GM12878 (cell line): ENCODE measurements around the gene TOX2. TPM values are rescaled to one million over a fixed set of nuclear protein-coding genes. Genes with fewer than 3 reads are reported as not detected.
A peak's percentile ranks its signal among the peaks of the same experiment; 100 is the strongest.

Experiments
- ATAC-seq: fragments of 200-7000 bp; cut with Tn5 transposase; 3 replicates; pipeline ENCODE4 v1.9.1; 2020; ENCODE audit warnings: mild to moderate bottlenecking, moderate library complexity
- BruUV-seq: library from RNA; stranded (reverse); fragments of 400-500 nt; replicated peaks from 2 replicates; lab custom pipeline; 2021; lab: Mats Ljungman, UMichigan
- CTCF ChIA-PET: fragments of 300-600 bp; sonication (Branson Sonifier 250); formaldehyde crosslinking; extraction: SDS; loops from one replicate; lab custom pipeline; 2021; ENCODE audit warnings: inconsistent platforms; lab: Yijun Ruan, JAX
- POLR2A ChIA-PET: fragments of 350-600 bp; formaldehyde crosslinking; extraction: SDS; loops from one replicate; lab custom pipeline; 2021; ENCODE audit warnings: inconsistent platforms; lab: Charles Lee
- RAD21 ChIA-PET: fragments of 300-600 bp; sonication (Branson Sonifier 250); formaldehyde crosslinking; loops from one replicate; lab custom pipeline; 2023; ENCODE audit warnings: antibody characterized with exemption; ENCODE audit not compliant: unreplicated experiment; lab: Charles Lee
- SMC1A ChIA-PET: fragments of 300-600 bp; sonication (Branson Sonifier 250); formaldehyde crosslinking; loops from one replicate; lab custom pipeline; 2023; ENCODE audit not compliant: unreplicated experiment, uncharacterized antibody; lab: Charles Lee
- DNase-seq: peaks from one replicate; pipeline ENCODE4 v3.0.0-alpha.2; 2011; ENCODE audit warnings: low read depth, low spot score
- FAIRE-seq: peaks from 3 replicates; lab custom pipeline; 2011; peaks lifted over from hg19 to GRCh38; lab: Jason Lieb, UNC
- H2AFZ ChIP-seq: 2 replicates; pipeline ENCODE4 v1.6.0; 2011; ENCODE audit warnings: low read depth, low read length, control low read depth; ENCODE audit not compliant: control insufficient read depth
- H3K27ac ChIP-seq: 2 replicates; pipeline ENCODE4 v1.5.1; 2011; ENCODE audit warnings: control low read depth; ENCODE audit not compliant: control insufficient read depth, insufficient read depth
- H3K27me3 ChIP-seq, 2 experiments: replicated peaks in 1 of 2; 2 replicates each; pipeline versions ENCODE4 v1.6.0 to v1.6.1; 2011; ENCODE audit warnings: low read length in 1 of 2; ENCODE audit not compliant: control insufficient read depth in 2 of 2, insufficient read depth in 2 of 2
- H3K36me3 ChIP-seq, 2 experiments: 2 replicates each; pipeline ENCODE4 v1.5.1; 2011; ENCODE audit warnings: low read length in 1 of 2; ENCODE audit not compliant: control insufficient read depth in 2 of 2, insufficient read depth in 2 of 2
- H3K4me1 ChIP-seq: 2 replicates; pipeline ENCODE4 v1.6.1; 2011; ENCODE audit warnings: mild to moderate bottlenecking, low read length, moderate library complexity, mixed read lengths; ENCODE audit not compliant: control insufficient read depth, insufficient read depth
- H3K4me2 ChIP-seq: 2 replicates; pipeline ENCODE4 v1.6.0; 2011; ENCODE audit warnings: control low read depth; ENCODE audit not compliant: control insufficient read depth, insufficient read depth
- H3K4me3 ChIP-seq: fragments of 200-600 bp; sonication (generic); 2 replicates; pipeline ENCODE4 v1.5.1; 2016
- H3K79me2 ChIP-seq: 2 replicates; pipeline ENCODE4 v1.6.0; 2011; ENCODE audit warnings: low read length; ENCODE audit not compliant: control insufficient read depth, insufficient read depth
- H3K9ac ChIP-seq: 2 replicates; pipeline ENCODE4 v1.8.0; 2011; ENCODE audit warnings: low read length, control low read depth, mixed read lengths; ENCODE audit not compliant: control insufficient read depth, insufficient read depth
- H3K9me3 ChIP-seq: replicated peaks from 3 replicates; pipeline ENCODE4 v1.5.1; 2011; ENCODE audit warnings: mild to moderate bottlenecking, low read length; ENCODE audit not compliant: control insufficient read depth, insufficient read depth
- H4K20me1 ChIP-seq: 2 replicates; pipeline ENCODE4 v1.6.0; 2011; ENCODE audit not compliant: control insufficient read depth, insufficient read depth
- NR2F1 ChIP-seq: fragments of 450-650 bp; conservative IDR thresholded peaks from 2 replicates; pipeline ENCODE4 v1.6.1; 2017; ENCODE audit warnings: mild to moderate bottlenecking
- POLR2AphosphoS2 ChIP-seq: IDR thresholded peaks from 2 replicates; pipeline ENCODE4 v1.6.1; 2011; ENCODE audit warnings: low read depth, mild to moderate bottlenecking, low read length, improper control_type of control experiment, moderate library complexity
- SIN3A ChIP-seq: IDR thresholded peaks from 2 replicates; pipeline ENCODE4 v1.6.1; 2012; ENCODE audit warnings: low read depth, low read length, improper control_type of control experiment
- SMAD5 ChIP-seq: IDR thresholded peaks from 2 replicates; pipeline ENCODE4 v1.6.1; 2016; ENCODE audit warnings: antibody characterized with exemption, low read depth
- WGBS: methylation state at CpG from one replicate; pipeline ENCODE4 v1.1.6; 2016; ENCODE audit warnings: low lambda C conversion rate; ENCODE audit not compliant: insufficient replicate concordance, insufficient coverage; ENCODE audit errors: missing lambda C conversion rate; 5-methylcytosine and 5-hydroxymethylcytosine counted together
- in situ Hi-C: fragments of 300-500 bp; cut with MboI; formaldehyde crosslinking; loops from 9 replicates; pipeline ENCODE4 v1.14.3; 2018; ENCODE audit warnings: mixed read lengths
- intact Hi-C: fragments of 100-400 bp; cut with micrococcal nuclease; formaldehyde crosslinking; loops from one replicate; pipeline ENCODE4 v1.14.2; 2022; ENCODE audit not compliant: unreplicated experiment
- polyA plus RNA-seq, 11 experiments: library from polyadenylated mRNA; depleted of rRNA in 4 of 11; unstranded in 6 of 11; stranded (reverse) in 5 of 11; fragments of >200 nt; fragmentation: Nextera tagmentation in 4 of 11; fragmentation: Illumina TruSeq in 1 of 11; extraction: Ambion mirVana in 4 of 11; extraction: Trizol in 1 of 11; gene quantifications; 1 replicate in 1 of 11; 2 replicates in 10 of 11; pipeline versions ENCODE4 v1.2.1 to v1.2.3, GENCODE V29; 2011 to 2016; ENCODE audit warnings: inconsistent platforms in 2 of 11, missing spikeins in 2 of 11, low read depth in 1 of 11
- total RNA-seq, 4 experiments: library from RNA; depleted of rRNA in 3 of 4; stranded (reverse); fragments of >200 nt in 3 of 4; fragmentation: Illumina TruSeq in 1 of 4; extraction: Trizol in 1 of 4; gene quantifications; 2 replicates each; pipeline versions ENCODE4 v1.2.1 to v1.2.3, GENCODE V29; 2013 to 2021

TOX2 gene
- total and polyA plus RNA-seq, 10 of the 15 experiments (the other 5 are each of a cell fraction or from before 2014, with no cell fraction given), result 2.6 to 40.5 (median 7.9) TPM

GRCh38 chr20:43923322-43923721 lies 8.7 kb downstream of the TOX2 start:
- FAIRE-seq, result no peak
- in situ Hi-C loops, result no loop called here
- H3K79me2 ChIP-seq, result no peaks in the 10 kb centered on the region

GRCh38 chr20:43923917-43924316 lies 9.3 kb downstream of the TOX2 start:
- ChIA-PET RAD21 (interaction anchor here (1.0 to 4.3 kb wide), 7 partner anchors 10 to 174 kb away, joined by 3 to 63 read pairs (median 4); no protein-coding TSS in a partner anchor), CTCF (interaction anchor here (0.8 to 4.4 kb wide), 7 partner anchors 10 to 196 kb away, joined by 3 to 69 read pairs (median 3); no protein-coding TSS in a partner anchor), SMC1A (interaction anchor here (0.5 to 4.6 kb wide), 10 partner anchors 13 to 173 kb away, joined by 3 to 110 read pairs (median 5); no protein-coding TSS in a partner anchor), POLR2A (interaction anchor here (0.9 to 1.3 kb wide), 3 partner anchors 13 to 173 kb away, joined by 3 to 6 read pairs (median 5); no protein-coding TSS in a partner anchor)
- Histone ChIP-seq H4K20me1 (no peaks in the 10 kb centered on the region; the same call in 1 of the 2 replicates), H3K79me2 (no peaks in the 10 kb centered on the region), H3K27ac (no peak overlapping the region), H3K9ac (no peak overlapping the region), H3K9me3 (no peaks in the 10 kb centered on the region), H3K36me3 (no peaks in the 10 kb centered on the region), H3K4me1 (peaks cover 36% of the 10 kb centered on the region), H2AFZ (no peak overlapping the region), H3K4me3 (no peak overlapping the region), H3K27me3 (no peaks in the 10 kb centered on the region), H3K4me2 (no peak overlapping the region)
- no peak for FAIRE-seq
- 93% methylated on average over 4 of the region's 4 CpGs for WGBS
- in situ Hi-C loops (no loop called here), intact Hi-C loops (loop anchor here (2.0 to 5.0 kb wide), 2 partner anchors 31 to 78 kb away; no protein-coding TSS in a partner anchor)
- BruUV-seq, result no TSS peak
- no peak for TF ChIP-seq SIN3A
- 0 out of 2 replicates have a peak, but pooled peaks have one; percentile 8 for TF ChIP-seq NR2F1
- no peak for DNase-seq
- peak; percentile 7 for ATAC-seq

More at GRCh38 chr20:43923322-43923721, 8.7 kb downstream of the TOX2 start:
- intact Hi-C loops, result loop anchor here (5.0 kb wide), 1 partner anchor 79 kb away; no protein-coding TSS in a partner anchor
- H3K4me2 ChIP-seq, result no peak overlapping the region
- TF ChIP-seq POLR2AphosphoS2 (no peak), SMAD5 (no peak)
- TF ChIP-seq, all 136 proteins: peak for 0
- WGBS, result 54% methylated on average over 3 of the region's 3 CpGs
- ChIA-PET SMC1A (interaction anchor here (1.3 to 4.6 kb wide), 7 partner anchors 16 to 173 kb away, joined by 4 to 110 read pairs (median 8); no protein-coding TSS in a partner anchor), CTCF (interaction anchor here (0.9 to 4.4 kb wide), 4 partner anchors 16 to 173 kb away, joined by 3 to 69 read pairs (median 4); no protein-coding TSS in a partner anchor), POLR2A (interaction anchor here (1.2 kb wide), 1 partner anchor 13 kb away, joined by 6 read pairs; no protein-coding TSS in a partner anchor), RAD21 (interaction anchor here (1.8 to 4.3 kb wide), 3 partner anchors 10 to 32 kb away, joined by 4 to 63 read pairs (median 15); no protein-coding TSS in a partner anchor)
- Histone ChIP-seq H2AFZ (no peak overlapping the region), H3K36me3 (no peaks in the 10 kb centered on the region), H3K9ac (no peak overlapping the region), H3K9me3 (no peaks in the 10 kb centered on the region), H4K20me1 (no peaks in the 10 kb centered on the region; the same call in 1 of the 2 replicates), H3K4me1 (peaks cover 36% of the 10 kb centered on the region), H3K27me3 (no peaks in the 10 kb centered on the region), H3K27ac (no peak overlapping the region), H3K4me3 (no peak overlapping the region)
- no peak for DNase-seq
- no TSS peak for BruUV-seq
- 0 out of 3 replicates have a peak, but pooled peaks have one; percentile 2 for ATAC-seq
